Kidney glomerular epithelial cell (primary cell): ENCODE data around the gene RGS4.

ENCODE experiments used
- DNase-seq: peaks from one replicate; lab custom pipeline; 2025; lab: John Stamatoyannopoulos, UW

RGS4 gene

DNA sequence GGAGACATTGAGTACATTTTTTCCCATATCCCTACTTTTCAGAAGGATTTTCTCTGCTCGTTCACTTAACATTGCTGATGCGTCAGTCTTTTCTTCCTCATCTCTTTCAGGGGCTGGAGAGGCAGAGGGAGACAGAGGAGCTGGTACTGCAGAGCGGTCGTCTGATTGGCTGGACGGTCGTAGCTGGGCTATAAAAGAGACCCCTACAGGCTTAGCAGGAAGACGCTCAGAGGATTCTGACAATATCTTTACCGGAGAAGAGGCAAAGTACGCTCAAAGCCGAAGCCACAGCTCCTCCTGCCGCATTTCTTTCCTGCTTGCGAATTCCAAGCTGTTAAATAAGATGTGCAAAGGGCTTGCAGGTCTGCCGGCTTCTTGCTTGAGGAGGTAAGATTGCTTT, at the start of gene RGS4:
Gene RGS4, plus strand, starts transcription at position 220 of the 400 bp plus-strand sequence. Its CDS starts 124 bp downstream, at position 344.
- DNase-seq = peak; percentile 99

- DNase-seq = no peak
Observed at GRCh38 chr1:163022129-163022528, 47.0 kb upstream of the RGS4 start.

- no peak for DNase-seq
Observed at GRCh38 chr1:163027610-163028009, 41.6 kb upstream of the RGS4 start.

DNA sequence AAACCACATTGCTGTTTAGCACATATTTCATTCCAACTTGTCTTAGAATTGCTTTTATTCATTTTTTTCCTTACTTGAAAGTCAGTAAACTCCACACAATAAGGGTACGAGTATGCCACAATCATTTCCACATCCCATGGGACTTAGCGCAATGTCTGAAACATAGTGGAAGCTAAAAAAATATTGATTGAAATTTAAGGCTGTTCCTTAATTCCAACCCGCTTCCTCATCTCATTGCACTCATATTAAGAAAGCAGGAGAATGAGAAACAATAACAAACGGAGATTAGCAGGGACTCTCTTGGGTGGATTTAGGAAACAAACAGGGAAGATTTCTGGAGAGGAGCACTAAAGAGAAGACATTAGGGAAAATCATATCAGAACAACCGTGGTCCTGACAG, 39.3 kb upstream of the RGS4 start:
- no peak for DNase-seq

DNA sequence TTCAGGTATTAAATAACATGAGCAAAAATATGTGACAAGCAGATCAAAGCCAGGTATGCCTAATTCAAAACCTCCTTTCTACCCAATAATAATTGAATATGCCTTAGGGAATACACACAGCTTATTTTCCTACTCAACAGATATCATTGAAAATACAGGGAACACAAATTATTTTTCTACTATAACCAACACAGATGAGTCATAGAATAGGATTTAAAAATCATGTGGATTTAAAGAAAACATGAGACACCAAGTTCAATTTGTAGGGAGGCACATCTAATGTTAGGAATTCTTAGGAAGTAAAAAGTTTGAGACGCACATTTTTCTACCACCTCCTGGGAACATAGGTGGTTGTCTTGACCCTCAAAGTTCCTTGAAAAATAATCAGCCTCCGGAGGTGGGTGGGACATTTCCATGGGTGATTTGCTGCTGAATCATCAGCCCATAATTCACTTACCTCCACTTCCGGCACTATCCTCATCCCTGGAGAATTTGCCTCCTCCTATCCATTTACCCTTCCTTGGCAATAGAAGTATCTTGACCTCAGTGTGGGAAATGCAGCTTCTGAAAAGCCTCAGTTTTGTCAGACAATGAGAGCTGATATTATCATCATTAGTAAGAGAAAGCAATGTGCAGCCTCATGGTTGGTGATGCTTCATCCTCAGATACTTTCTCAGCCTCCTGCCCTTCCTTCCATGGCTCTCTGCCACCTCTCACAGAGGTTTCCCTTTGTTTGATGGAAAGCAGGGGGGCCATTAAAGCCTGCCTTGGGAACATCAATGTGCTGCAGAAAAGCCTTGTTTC, 33.5 kb upstream of the RGS4 start:
- DNase-seq = peak; percentile 100

- peak; percentile 92 for DNase-seq
Observed at GRCh38 chr1:163036671-163037070, 32.5 kb upstream of the RGS4 start.

GRCh38 chr1:163038928-163039706, 30.0 kb upstream of the RGS4 start:
- DNase-seq = no peak

DNA sequence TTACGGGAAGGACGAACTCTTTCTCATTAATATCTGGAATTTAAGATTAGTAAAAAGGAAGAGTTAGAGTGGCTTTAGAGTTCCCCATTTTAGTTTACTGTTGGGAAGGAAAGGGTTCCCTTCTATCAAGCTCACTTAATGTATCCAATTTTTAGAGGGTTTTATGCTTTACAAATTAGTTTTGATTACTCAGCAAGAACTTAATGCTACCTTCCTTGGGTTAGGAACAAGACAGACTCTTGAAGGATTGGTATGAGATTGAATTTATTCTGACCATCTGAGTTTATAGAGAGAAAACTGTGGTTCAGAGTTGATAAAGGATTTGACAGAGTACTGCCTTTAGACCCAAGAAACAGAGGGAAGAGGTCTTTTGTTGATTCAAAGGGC, 29.5 kb upstream of the RGS4 start:
- no peak for DNase-seq

- DNase-seq = peak; percentile 7
Observed at GRCh38 chr1:163046071-163046470, 23.1 kb upstream of the RGS4 start.

DNA sequence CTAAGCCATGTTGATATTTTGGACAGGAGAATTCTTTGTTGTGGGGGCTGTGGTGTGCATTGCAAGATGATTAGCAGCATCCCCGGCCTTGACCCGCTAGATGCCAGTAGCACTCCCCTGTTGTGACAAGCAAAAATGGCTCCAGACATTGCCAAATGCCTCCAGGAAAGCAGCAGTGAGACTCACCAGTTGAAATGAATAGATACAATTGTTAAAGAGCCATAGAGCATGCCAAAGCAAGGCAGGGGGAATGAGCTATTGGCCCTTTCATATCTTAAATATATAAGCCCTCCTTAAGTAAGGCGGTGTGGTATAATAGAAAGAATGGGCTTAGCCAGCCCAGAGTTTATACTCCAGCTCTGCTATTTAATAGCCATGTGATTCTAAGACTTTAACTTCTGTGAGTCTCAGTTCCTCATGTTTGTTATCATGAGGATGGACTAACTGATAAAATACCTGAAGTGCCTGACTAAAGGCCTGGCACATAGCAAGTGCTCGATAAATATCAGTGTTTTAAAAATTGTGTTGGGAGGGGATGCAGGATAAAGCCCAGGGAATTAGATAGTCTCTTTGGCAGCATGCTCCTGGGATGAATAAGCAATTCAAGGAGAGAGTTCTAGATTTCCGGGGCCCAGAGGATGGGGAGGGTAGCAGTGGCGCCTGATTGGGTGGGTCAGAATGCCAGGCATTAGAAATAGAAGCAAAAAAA, 21.1 kb upstream of the RGS4 start:
- DNase-seq = no peak

DNA sequence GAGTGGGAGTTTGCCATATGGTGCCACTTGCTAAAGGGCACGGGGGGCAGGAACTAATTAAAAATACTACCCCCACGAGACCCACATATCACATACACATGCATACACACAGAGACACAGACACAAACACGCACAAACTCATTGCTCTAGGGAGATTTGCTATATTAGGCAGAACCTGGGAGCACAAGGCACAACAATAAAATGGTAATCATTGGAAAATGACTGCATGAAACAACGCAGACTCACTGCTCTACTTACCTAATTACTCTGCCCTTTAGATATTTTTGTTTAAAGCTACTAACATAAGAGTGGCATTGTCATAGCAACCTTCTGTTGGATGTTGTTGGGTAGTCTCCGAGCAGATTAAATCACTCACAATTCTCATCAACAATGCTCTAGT, 20.3 kb upstream of the RGS4 start:
- DNase-seq = no peak

DNA sequence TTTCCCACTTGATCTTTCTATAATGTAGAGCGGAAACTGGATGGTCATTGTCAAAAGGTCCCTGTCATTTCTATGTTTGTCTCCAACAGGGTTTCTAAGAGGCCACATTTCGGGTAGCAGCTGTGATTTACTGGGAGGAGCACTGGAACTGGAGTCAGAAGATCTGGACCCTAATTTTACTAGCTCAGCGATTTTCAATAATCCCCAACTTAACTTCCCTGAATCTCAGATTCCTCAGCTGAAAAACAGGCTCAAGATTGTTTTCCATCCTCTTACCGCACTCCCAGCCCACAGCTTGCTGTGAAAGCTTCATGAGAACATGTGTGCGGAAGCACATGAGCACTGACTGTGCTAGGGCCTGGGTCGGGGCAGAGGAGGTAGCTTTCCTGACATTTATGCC, 19.9 kb upstream of the RGS4 start:
- DNase-seq = no peak

DNA sequence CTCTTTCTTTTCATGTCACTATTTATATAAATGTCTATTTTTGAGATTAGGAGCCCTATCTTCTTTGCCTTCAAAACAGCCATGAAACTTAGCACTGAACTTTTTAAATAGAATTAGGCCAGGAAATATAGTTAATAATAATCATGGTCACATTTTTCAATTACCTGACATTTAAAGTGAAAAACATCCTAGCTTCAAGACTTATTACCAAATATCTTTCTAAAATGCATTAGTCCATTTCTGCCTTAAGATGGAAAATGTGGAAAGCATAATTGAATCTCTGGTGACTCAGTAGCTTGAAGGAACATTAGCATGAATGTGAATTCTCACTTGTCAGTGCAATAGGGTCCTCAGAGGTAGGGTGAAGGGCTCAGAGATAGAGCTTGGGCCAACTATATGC, 18.7 kb upstream of the RGS4 start:
- DNase-seq = no peak

DNA sequence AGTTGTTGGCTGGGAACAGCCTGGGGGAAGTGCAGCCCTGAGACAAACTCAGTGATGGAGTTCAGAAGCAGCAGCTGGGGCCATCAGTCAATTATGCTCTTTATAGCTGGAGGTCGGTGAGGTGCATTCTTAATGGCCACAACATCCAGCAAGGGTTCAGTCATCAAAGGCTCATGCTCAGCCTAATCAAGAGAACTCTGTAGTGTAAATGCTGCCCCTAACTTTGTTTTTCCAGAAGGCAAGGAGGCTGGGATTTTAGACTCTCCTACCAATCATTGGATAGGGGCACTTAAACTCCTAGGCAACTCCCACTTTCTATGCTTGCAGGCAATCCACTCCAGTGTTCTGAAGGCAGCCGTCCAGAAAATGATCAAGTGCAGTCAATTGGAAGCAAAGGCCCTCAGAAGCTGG, 15.0 kb upstream of the RGS4 start:
- peak; percentile 20 for DNase-seq

DNA sequence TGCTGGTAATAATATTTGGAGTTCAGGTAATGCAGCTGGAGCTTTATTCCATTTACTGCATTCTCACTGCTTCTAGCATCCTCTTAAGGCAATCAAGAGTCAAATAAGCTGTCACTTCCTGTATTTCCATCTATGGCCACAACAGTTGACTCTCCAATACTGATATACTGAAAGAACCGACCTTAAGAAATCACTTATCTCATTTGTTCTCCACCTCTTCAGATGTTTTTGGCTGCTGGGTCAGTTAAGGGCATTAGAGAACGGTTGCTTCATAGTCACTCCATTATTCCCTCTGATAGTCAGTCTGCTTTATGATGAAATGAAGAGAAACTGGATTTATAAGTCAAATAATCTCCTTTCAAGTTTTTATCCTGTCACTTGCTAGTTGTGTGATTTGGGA, 14.2 kb upstream of the RGS4 start:
- no peak for DNase-seq

GRCh38 chr1:163055531-163055930, 13.6 kb upstream of the RGS4 start:
- DNase-seq = no peak

GRCh38 chr1:163056831-163057230, 12.3 kb upstream of the RGS4 start:
- peak; percentile 14 for DNase-seq

- DNase-seq = no peak
Observed at GRCh38 chr1:163060343-163061007, 8.7 kb upstream of the RGS4 start.

DNA sequence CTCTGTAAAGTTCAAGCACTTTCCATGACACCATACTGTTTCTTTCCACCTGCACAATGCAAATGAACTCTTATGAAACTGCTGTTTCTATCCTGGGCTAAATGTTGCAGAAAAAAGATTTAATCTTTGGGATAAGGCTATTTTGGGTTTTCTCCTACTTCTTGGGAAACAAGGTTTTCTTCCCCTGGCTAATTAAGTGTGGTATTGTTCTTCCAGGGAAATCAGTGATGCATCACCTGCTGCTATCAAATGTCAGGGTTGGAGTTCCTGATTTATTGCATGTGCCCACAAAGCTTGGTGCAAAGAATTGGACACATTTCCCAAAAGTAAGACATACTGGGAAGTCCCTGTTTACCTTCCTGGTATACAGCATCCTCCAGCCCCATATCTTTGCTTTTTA, 6.0 kb upstream of the RGS4 start:
- peak; percentile 23 for DNase-seq

GRCh38 chr1:163063610-163064009, 5.6 kb upstream of the RGS4 start:
- no peak for DNase-seq

DNA sequence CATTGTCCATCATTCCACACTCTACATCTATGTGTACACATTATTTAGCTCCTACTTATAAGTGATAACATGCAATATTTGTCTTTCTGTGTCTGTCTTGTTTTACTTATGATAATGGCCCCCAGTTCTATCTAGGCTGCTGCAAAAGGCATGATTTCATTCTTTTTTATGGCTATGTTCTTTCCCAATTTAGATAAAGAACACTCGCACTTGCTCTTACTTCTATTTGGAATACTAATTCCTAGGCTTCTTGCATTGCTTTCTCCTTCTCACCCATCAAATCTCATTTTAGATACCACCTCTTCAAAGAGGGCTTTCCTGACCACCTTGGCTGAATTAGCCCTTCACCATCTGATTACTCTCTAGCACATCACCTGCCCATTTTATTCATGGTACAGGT, 3.0 kb upstream of the RGS4 start:
- DNase-seq = no peak

GRCh38 chr1:163066686-163067085, 2.5 kb upstream of the RGS4 start:
- no peak for DNase-seq
